Islet of Langerhans (tissue), 1 donor: ENCODE data around the gene IP6K3.

Experiments used
- FAIRE-seq: peaks from one replicate; lab custom pipeline; 2011; peaks lifted over from hg19 to GRCh38; lab: Jason Lieb, UNC

The IP6K3 gene

DNA sequence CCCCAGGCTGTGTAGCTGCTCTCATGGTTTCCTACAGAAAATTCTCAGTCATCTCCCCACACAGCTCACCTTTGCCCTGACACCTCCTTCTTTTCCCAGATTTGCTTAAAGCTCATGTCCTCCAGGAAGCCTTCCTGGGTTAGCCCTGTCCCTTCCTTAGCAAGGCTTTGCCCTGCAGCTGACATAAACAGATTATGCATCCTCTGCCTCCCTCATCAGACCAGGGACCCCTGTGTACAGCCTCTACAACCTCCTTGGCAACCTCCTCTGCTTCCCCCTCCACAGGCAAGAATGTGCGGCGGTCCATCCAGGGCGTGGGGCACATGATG is 75.0 kb downstream of the IP6K3 start:
- no peak for FAIRE-seq
